Right renal pelvis (tissue), 4 donors: Measurements from ENCODE around the gene SIM2. TPM values are rescaled to one million over a fixed set of nuclear protein-coding genes. Genes with fewer than 3 reads are reported as not detected.
"Not testable (repeated sequence)": the region's sequence is repeated elsewhere in the genome, so short reads cannot be mapped to it uniquely, and the experiment has no call there.

Experiments used
- DNase-seq, 4 donors: peaks; one replicate each; pipeline ENCODE4 v3.0.0-alpha.2; 2013; ENCODE audit warnings: low read depth in 4 of 4, low spot score in 3 of 4, missing footprints in 1 of 4
- polyA plus RNA-seq, 4 donors: library from polyadenylated mRNA; unstranded; fragments of 120-200 nt; gene quantifications; one replicate each; pipeline ENCODE4 v1.2.1, GENCODE V29; 2013; ENCODE audit not compliant: insufficient read length in 4 of 4

The SIM2 gene
- 10 to 100 TPM; 20.2 to 31.9 (median 25.9) TPM for polyA plus RNA-seq

GRCh38 chr21:36698981-36699545 lies at the start of gene SIM2:
Gene SIM2 (plus strand): TSS chr21:36699115. CDS start chr21:36699747, 632 bp downstream.
- DNase-seq: no peak

- DNase-seq: no peak
Observed at GRCh38 chr21:36654324-36654723, 44.6 kb upstream of the SIM2 start.

- no peak for DNase-seq
Observed at GRCh38 chr21:36654796-36655325, 44.1 kb upstream of the SIM2 start.

GRCh38 chr21:36656138-36656537 lies 42.8 kb upstream of the SIM2 start:
- DNase-seq: no peak

- DNase-seq: not testable (repeated sequence)
Observed at GRCh38 chr21:36657290-36657689, 41.6 kb upstream of the SIM2 start.

- no peak for DNase-seq
Observed at GRCh38 chr21:36657999-36658398, 40.9 kb upstream of the SIM2 start.

GRCh38 chr21:36658926-36659325 lies 40.0 kb upstream of the SIM2 start:
- no peak for DNase-seq

- DNase-seq: no peak
Observed at GRCh38 chr21:36661511-36662309, 37.2 kb upstream of the SIM2 start.

GRCh38 chr21:36663033-36663855 lies 35.7 kb upstream of the SIM2 start:
- DNase-seq: no peak

GRCh38 chr21:36664662-36664990 lies 34.3 kb upstream of the SIM2 start:
- DNase-seq: no peak

GRCh38 chr21:36665806-36666205 lies 33.1 kb upstream of the SIM2 start:
- DNase-seq: no peak

- DNase-seq: no peak
Observed at GRCh38 chr21:36668713-36669112, 30.2 kb upstream of the SIM2 start.

GRCh38 chr21:36671836-36672235 lies 27.1 kb upstream of the SIM2 start:
- DNase-seq: no peak

GRCh38 chr21:36672296-36672695 lies 26.6 kb upstream of the SIM2 start:
- DNase-seq: not testable (repeated sequence)

GRCh38 chr21:36672737-36673136 lies 26.2 kb upstream of the SIM2 start:
- DNase-seq: no peak

- no peak for DNase-seq
Observed at GRCh38 chr21:36676039-36676950, 22.6 kb upstream of the SIM2 start.

GRCh38 chr21:36677443-36677842 lies 21.5 kb upstream of the SIM2 start:
- DNase-seq: no peak

- DNase-seq: no peak
Observed at GRCh38 chr21:36678538-36678937, 20.4 kb upstream of the SIM2 start.

GRCh38 chr21:36681117-36681631 lies 17.7 kb upstream of the SIM2 start:
- no peak for DNase-seq
